Activated T-helper 1 cell treated with anti-CD3 and anti-CD28 coated beads, Interleukin-12 subunit alpha, Interleukin-12 subunit beta, Interleukin-2, Interleukin-4 antibody, amounts not matched to agents 30 ng/mL and 10 ng/mL and 1 ng/mL, durations not matched to agents 14 hours and 24 hours and 36 hours (primary cell): ENCODE measurements around the gene ZBTB20. TPM values are rescaled to one million over a fixed set of nuclear protein-coding genes. Genes with fewer than 3 reads are reported as not detected.

Experiments
- DNase-seq: peaks from one replicate; pipeline ENCODE4 v3.0.0; 2021; ENCODE audit warnings: low spot score
- H3K27ac Mint-ChIP-seq: one replicate; pipeline ENCODE4 v1.8.0; 2021; ENCODE audit warnings: mild to moderate bottlenecking, mixed read lengths
- H3K27me3 Mint-ChIP-seq: one replicate; pipeline ENCODE4 v1.8.0; 2022; ENCODE audit warnings: mild to moderate bottlenecking, moderate library complexity, mixed read lengths; ENCODE audit not compliant: insufficient read depth
- H3K36me3 Mint-ChIP-seq: one replicate; pipeline ENCODE4 v1.8.0; 2021; ENCODE audit warnings: low read depth, mixed read lengths
- H3K4me1 Mint-ChIP-seq: one replicate; pipeline ENCODE4 v1.8.0; 2021; ENCODE audit warnings: low read depth, mixed read lengths
- H3K4me3 Mint-ChIP-seq: one replicate; pipeline ENCODE4 v1.8.0; 2021; ENCODE audit warnings: mild to moderate bottlenecking, moderate library complexity, mixed read lengths
- H3K9me3 Mint-ChIP-seq: one replicate; pipeline ENCODE4 v1.8.0; 2021; ENCODE audit warnings: mixed read lengths
- intact Hi-C: fragments of 100-400 bp; cut with micrococcal nuclease; formaldehyde crosslinking; loops from one replicate; pipeline ENCODE4 v1.15.1; 2024
- total RNA-seq: library from RNA; stranded (reverse); gene quantifications from 2 replicates; pipeline ENCODE4 v1.2.3, GENCODE V29; 2022

The ZBTB20 gene
- total RNA-seq, 1 donor from 2014 or later, result 4.1 TPM

- no peaks in the 10 kb centered on the region for H3K4me1 Mint-ChIP-seq
- H3K4me3 Mint-ChIP-seq, result no peak overlapping the region
- no peaks in the 10 kb centered on the region for H3K27me3 Mint-ChIP-seq
- no peak overlapping the region for H3K27ac Mint-ChIP-seq
- no peaks in the 10 kb centered on the region for H3K36me3 Mint-ChIP-seq
- intact Hi-C loops, result no loop called here
- H3K9me3 Mint-ChIP-seq, result no peaks in the 10 kb centered on the region
- no peak for DNase-seq
These were observed 678.0 kb downstream of the ZBTB20 start for GRCh38 chr3:114469070-114469469.

GRCh38 chr3:114466816-114467215 is 680.3 kb downstream of the ZBTB20 start:
- intact Hi-C loops, result no loop called here
- no peaks in the 10 kb centered on the region for H3K4me1 Mint-ChIP-seq

GRCh38 chr3:114466251-114466650 is 680.8 kb downstream of the ZBTB20 start:
- H3K27me3 Mint-ChIP-seq, result no peaks in the 10 kb centered on the region
- no peaks in the 10 kb centered on the region for H3K9me3 Mint-ChIP-seq
- no peak for DNase-seq
- no peaks in the 10 kb centered on the region for H3K36me3 Mint-ChIP-seq
- no peak overlapping the region for H3K27ac Mint-ChIP-seq
- H3K4me3 Mint-ChIP-seq, result no peak overlapping the region
- intact Hi-C loops, result no loop called here
- no peaks in the 10 kb centered on the region for H3K4me1 Mint-ChIP-seq

More at GRCh38 chr3:114466816-114467215, 680.3 kb downstream of the ZBTB20 start:
- H3K36me3 Mint-ChIP-seq, result no peaks in the 10 kb centered on the region
- no peaks in the 10 kb centered on the region for H3K9me3 Mint-ChIP-seq
- no peak overlapping the region for H3K4me3 Mint-ChIP-seq
- no peak for DNase-seq
- H3K27ac Mint-ChIP-seq, result no peak overlapping the region
- no peaks in the 10 kb centered on the region for H3K27me3 Mint-ChIP-seq

GRCh38 chr3:114464548-114464947 is 682.5 kb downstream of the ZBTB20 start:
- no peaks in the 10 kb centered on the region for H3K9me3 Mint-ChIP-seq
- no peaks in the 10 kb centered on the region for H3K36me3 Mint-ChIP-seq
- no peak for DNase-seq
- intact Hi-C loops, result no loop called here
- no peak overlapping the region for H3K27ac Mint-ChIP-seq
- no peaks in the 10 kb centered on the region for H3K27me3 Mint-ChIP-seq
- H3K4me3 Mint-ChIP-seq, result no peak overlapping the region
- no peaks in the 10 kb centered on the region for H3K4me1 Mint-ChIP-seq

- H3K9me3 Mint-ChIP-seq, result no peaks in the 10 kb centered on the region
- intact Hi-C loops, result no loop called here
- no peak overlapping the region for H3K27ac Mint-ChIP-seq
- DNase-seq, result no peak
- no peak overlapping the region for H3K4me3 Mint-ChIP-seq
- H3K36me3 Mint-ChIP-seq, result no peaks in the 10 kb centered on the region
- H3K4me1 Mint-ChIP-seq, result no peaks in the 10 kb centered on the region
- no peaks in the 10 kb centered on the region for H3K27me3 Mint-ChIP-seq
These were observed 684.3 kb downstream of the ZBTB20 start for GRCh38 chr3:114462750-114463149.

GRCh38 chr3:114460459-114460858 is 686.6 kb downstream of the ZBTB20 start:
- no peaks in the 10 kb centered on the region for H3K27me3 Mint-ChIP-seq
- no peak overlapping the region for H3K4me3 Mint-ChIP-seq
- no peaks in the 10 kb centered on the region for H3K9me3 Mint-ChIP-seq
- no peaks in the 10 kb centered on the region for H3K4me1 Mint-ChIP-seq
- intact Hi-C loops, result no loop called here
- no peak overlapping the region for H3K27ac Mint-ChIP-seq
- no peak for DNase-seq
- H3K36me3 Mint-ChIP-seq, result no peaks in the 10 kb centered on the region

- DNase-seq, result no peak
- no peak overlapping the region for H3K27ac Mint-ChIP-seq
These were observed 690.3 kb downstream of the ZBTB20 start for GRCh38 chr3:114456742-114457141.

GRCh38 chr3:114455432-114455831 is 691.7 kb downstream of the ZBTB20 start:
- Mint-ChIP-seq H3K4me1 (no peaks in the 10 kb centered on the region), H3K27me3 (peaks cover 11% of the 10 kb centered on the region), H3K27ac (no peak overlapping the region), H3K4me3 (no peak overlapping the region), H3K36me3 (no peaks in the 10 kb centered on the region), H3K9me3 (no peaks in the 10 kb centered on the region)
- intact Hi-C loops, result no loop called here
- no peak for DNase-seq

More at GRCh38 chr3:114456742-114457141, 690.3 kb downstream of the ZBTB20 start:
- Mint-ChIP-seq H3K27me3 (peaks cover 6% of the 10 kb centered on the region), H3K9me3 (no peaks in the 10 kb centered on the region), H3K36me3 (no peaks in the 10 kb centered on the region), H3K4me1 (no peaks in the 10 kb centered on the region), H3K4me3 (no peak overlapping the region)
- intact Hi-C loops, result no loop called here

- no peak overlapping the region for H3K27ac Mint-ChIP-seq
- H3K4me1 Mint-ChIP-seq, result no peaks in the 10 kb centered on the region
- no peak overlapping the region for H3K4me3 Mint-ChIP-seq
- peaks cover 11% of the 10 kb centered on the region for H3K27me3 Mint-ChIP-seq
- H3K9me3 Mint-ChIP-seq, result no peaks in the 10 kb centered on the region
- intact Hi-C loops, result no loop called here
- H3K36me3 Mint-ChIP-seq, result no peaks in the 10 kb centered on the region
- DNase-seq, result no peak
These were observed 692.4 kb downstream of the ZBTB20 start for GRCh38 chr3:114454551-114455251.

GRCh38 chr3:114453361-114453780 is 693.7 kb downstream of the ZBTB20 start:
- Mint-ChIP-seq H3K27ac (no peak overlapping the region), H3K36me3 (no peaks in the 10 kb centered on the region), H3K4me3 (no peak overlapping the region), H3K27me3 (peaks cover 11% of the 10 kb centered on the region), H3K4me1 (no peaks in the 10 kb centered on the region), H3K9me3 (no peaks in the 10 kb centered on the region)
- intact Hi-C loops, result no loop called here
- DNase-seq, result no peak

GRCh38 chr3:114452937-114453336 is 694.2 kb downstream of the ZBTB20 start:
- H3K27ac Mint-ChIP-seq, result no peak overlapping the region
- intact Hi-C loops, result no loop called here
- no peak overlapping the region for H3K4me3 Mint-ChIP-seq
- no peaks in the 10 kb centered on the region for H3K4me1 Mint-ChIP-seq
- H3K36me3 Mint-ChIP-seq, result no peaks in the 10 kb centered on the region
- peaks cover 11% of the 10 kb centered on the region for H3K27me3 Mint-ChIP-seq
- H3K9me3 Mint-ChIP-seq, result no peaks in the 10 kb centered on the region
- no peak for DNase-seq

GRCh38 chr3:114452256-114452655 is 694.8 kb downstream of the ZBTB20 start:
- Mint-ChIP-seq H3K27me3 (peaks cover 11% of the 10 kb centered on the region), H3K9me3 (no peaks in the 10 kb centered on the region), H3K36me3 (no peaks in the 10 kb centered on the region), H3K4me1 (no peaks in the 10 kb centered on the region), H3K4me3 (no peak overlapping the region), H3K27ac (no peak overlapping the region)
- intact Hi-C loops, result no loop called here
- no peak for DNase-seq

GRCh38 chr3:114451561-114452018 is 695.5 kb downstream of the ZBTB20 start:
- intact Hi-C loops, result no loop called here
- H3K27me3 Mint-ChIP-seq, result peaks cover 11% of the 10 kb centered on the region
- H3K36me3 Mint-ChIP-seq, result no peaks in the 10 kb centered on the region
- no peaks in the 10 kb centered on the region for H3K4me1 Mint-ChIP-seq
- no peak for DNase-seq
- no peaks in the 10 kb centered on the region for H3K9me3 Mint-ChIP-seq
- H3K27ac Mint-ChIP-seq, result no peak overlapping the region
- H3K4me3 Mint-ChIP-seq, result no peak overlapping the region

- H3K9me3 Mint-ChIP-seq, result no peaks in the 10 kb centered on the region
These were observed 696.0 kb downstream of the ZBTB20 start for GRCh38 chr3:114451051-114451451.

More at GRCh38 chr3:114451051-114451451, 696.0 kb downstream of the ZBTB20 start:
- no peak overlapping the region for H3K27ac Mint-ChIP-seq
- H3K36me3 Mint-ChIP-seq, result no peaks in the 10 kb centered on the region
- H3K27me3 Mint-ChIP-seq, result peaks cover 11% of the 10 kb centered on the region
- no peaks in the 10 kb centered on the region for H3K4me1 Mint-ChIP-seq
- no peak for DNase-seq
- no peak overlapping the region for H3K4me3 Mint-ChIP-seq
- intact Hi-C loops, result no loop called here
